GM21381 (cell line): Measurements from ENCODE around the gene APBB2.
A peak's percentile ranks its signal among the peaks of the same experiment; 100 is the strongest.

ENCODE experiments used
- ATAC-seq: cut with Tn5 transposase; IDR thresholded peaks from one replicate; pipeline ENCODE4 v1.9.1; 2021; ENCODE audit warnings: mild to moderate bottlenecking, moderate library complexity; ENCODE audit not compliant: unreplicated experiment

APBB2 gene

GRCh38 chr4:41214136-41214824, at the start of gene APBB2:
TSS of gene APBB2 (minus strand) at chr4:41214542. CDS start at chr4:41033254, 181,288 bp downstream.
- ATAC-seq, result peak; percentile 49

- no peak for ATAC-seq
These were observed 47.9 kb upstream of the APBB2 start for GRCh38 chr4:41262198-41262597.

- ATAC-seq, result no peak
These were observed 45.9 kb upstream of the APBB2 start for GRCh38 chr4:41260116-41260733.

- no peak for ATAC-seq
These were observed 44.4 kb upstream of the APBB2 start for GRCh38 chr4:41258783-41259182.

- ATAC-seq, result no peak
These were observed 43.6 kb upstream of the APBB2 start for GRCh38 chr4:41257906-41258305.

- ATAC-seq, result no peak
These were observed 43.0 kb upstream of the APBB2 start for GRCh38 chr4:41257257-41257901.

- no peak for ATAC-seq
These were observed 42.5 kb upstream of the APBB2 start, which contains the start of gene UCHL1 for GRCh38 chr4:41256740-41257256. TSS of gene UCHL1 (plus strand) at chr4:41256928. CDS start at chr4:41256977, 49 bp downstream.

- ATAC-seq, result no peak
These were observed 41.9 kb upstream of the APBB2 start for GRCh38 chr4:41256131-41256739.

- no peak for ATAC-seq
These were observed 31.6 kb upstream of the APBB2 start for GRCh38 chr4:41245983-41246382.

GRCh38 chr4:41241919-41242318, 27.6 kb upstream of the APBB2 start:
- no peak for ATAC-seq

GRCh38 chr4:41236508-41236907, 22.2 kb upstream of the APBB2 start:
- no peak for ATAC-seq

- ATAC-seq, result no peak
These were observed 21.7 kb upstream of the APBB2 start for GRCh38 chr4:41236032-41236431.

GRCh38 chr4:41232856-41233255, 18.5 kb upstream of the APBB2 start:
- no peak for ATAC-seq

- ATAC-seq, result no peak
These were observed 18.1 kb upstream of the APBB2 start for GRCh38 chr4:41232406-41232805.

GRCh38 chr4:41227902-41228301, 13.6 kb upstream of the APBB2 start:
- no peak for ATAC-seq

- ATAC-seq, result no peak
These were observed 7.7 kb upstream of the APBB2 start for GRCh38 chr4:41221850-41222645.

- no peak for ATAC-seq
These were observed 5.1 kb upstream of the APBB2 start for GRCh38 chr4:41219421-41219950.

- no peak for ATAC-seq
These were observed 4.4 kb upstream of the APBB2 start for GRCh38 chr4:41218703-41219102.

GRCh38 chr4:41217374-41217773, 3.0 kb upstream of the APBB2 start:
- ATAC-seq, result no peak

GRCh38 chr4:41217020-41217333, 2.6 kb upstream of the APBB2 start:
- ATAC-seq, result no peak
